ENCODE measurements around the gene TMEM161B. TPM values are rescaled to one million over a fixed set of nuclear protein-coding genes. Genes with fewer than 3 reads are reported as not detected.
"Not testable (repeated sequence)": the region's sequence is repeated elsewhere in the genome, so short reads cannot be mapped to it uniquely, and the experiment has no call there.

TMEM161B gene
- total and polyA plus RNA-seq, 7 donors: 4.8 to 22.1 (median 15.0) TPM

GRCh38 chr5:88195636-88196035, 73.0 kb downstream of the TMEM161B start:
- DNase-seq: no peak
- Histone ChIP-seq H3K9me3 (peaks cover 0 to 3% (median 0%) of the 10 kb centered on the region in 4 donors), H3K36me3 (peaks cover 0 to 40% (median 3%) of the 10 kb centered on the region in 4 donors), H3K4me3 (no peak overlapping the region), H3K27me3 (no peaks in the 10 kb centered on the region), H3K4me1 (no peaks in the 10 kb centered on the region), H3K27ac (no peak overlapping the region)
- TF ChIP-seq CTCF (IDR thresholded peaks at IDR 0.05): no peak
- no peak for TF ChIP-seq POLR2AphosphoS5 (IDR thresholded peaks at IDR 0.05)
- no peak for TF ChIP-seq POLR2A (IDR thresholded peaks at IDR 0.05)
- TF ChIP-seq EP300 (IDR thresholded peaks at IDR 0.05): no peak
- intact Hi-C loops (cut with DNase I): no loop called here

GRCh38 chr5:88193896-88194295, 74.7 kb downstream of the TMEM161B start:
- no peaks in the 10 kb centered on the region for H3K4me1 ChIP-seq
- intact Hi-C loops (cut with DNase I): no loop called here
- H3K9me3 ChIP-seq: peaks cover 0 to 13% (median 5%) of the 10 kb centered on the region in 4 donors
- WGBS, 2 donors: 92 to 97% methylated on average over 3 of the region's 3 CpGs
- H3K27me3 ChIP-seq: no peaks in the 10 kb centered on the region
- no peak overlapping the region for H3K27ac ChIP-seq
- H3K36me3 ChIP-seq: peaks cover 0 to 41% (median 5%) of the 10 kb centered on the region in 4 donors
- no peak for DNase-seq
- TF ChIP-seq EP300 (IDR thresholded peaks at IDR 0.05) (no peak), POLR2AphosphoS5 (IDR thresholded peaks at IDR 0.05) (no peak), POLR2A (IDR thresholded peaks at IDR 0.05) (no peak), CTCF (IDR thresholded peaks at IDR 0.05) (no peak)
- no peak overlapping the region for H3K4me3 ChIP-seq

GRCh38 chr5:88190106-88190834, 78.4 kb downstream of the TMEM161B start:
- no peaks in the 10 kb centered on the region for H3K27me3 ChIP-seq
- H3K9me3 ChIP-seq: peaks cover 0 to 21% (median 11%) of the 10 kb centered on the region in 4 donors
- no peak overlapping the region for H3K27ac ChIP-seq
- no peaks in the 10 kb centered on the region for H3K4me1 ChIP-seq
- DNase-seq: no peak
- TF ChIP-seq POLR2A (IDR thresholded peaks at IDR 0.05) (no peak), CTCF (IDR thresholded peaks at IDR 0.05) (no peak), EP300 (IDR thresholded peaks at IDR 0.05) (no peak), POLR2AphosphoS5 (IDR thresholded peaks at IDR 0.05) (no peak)
- peaks cover 0 to 22% (median 2%) of the 10 kb centered on the region in 4 donors for H3K36me3 ChIP-seq
- no peak overlapping the region for H3K4me3 ChIP-seq
- WGBS, 2 donors: 93 to 94% methylated on average over 9 of the region's 9 CpGs
- intact Hi-C loops (cut with DNase I): no loop called here

- Histone ChIP-seq H3K9me3 (peaks cover 0 to 21% (median 11%) of the 10 kb centered on the region in 4 donors), H3K36me3 (peaks cover 0 to 24% (median 2%) of the 10 kb centered on the region in 4 donors)
- H3K27me3 ChIP-seq; H3K4me1 ChIP-seq; intact Hi-C loops (cut with DNase I); DNase-seq; H3K4me3 ChIP-seq; H3K27ac ChIP-seq: not testable (repeated sequence)
- 97 to 98% methylated on average over 4 of the region's 4 CpGs for WGBS, 2 donors
Observed at GRCh38 chr5:88189484-88189883, 79.2 kb downstream of the TMEM161B start.

GRCh38 chr5:88188458-88189132, 80.0 kb downstream of the TMEM161B start:
- Histone ChIP-seq H3K9me3 (peaks cover 0 to 21% (median 11%) of the 10 kb centered on the region in 4 donors), H3K27me3 (no peaks in the 10 kb centered on the region), H3K4me3 (no peak overlapping the region), H3K4me1 (no peaks in the 10 kb centered on the region), H3K36me3 (peaks cover 0 to 16% (median 2%) of the 10 kb centered on the region in 4 donors), H3K27ac (no peak overlapping the region)
- intact Hi-C loops (cut with DNase I): no loop called here
- no peak for DNase-seq
- WGBS, 2 donors: 93 to 96% methylated on average over 9 of the region's 9 CpGs
- TF ChIP-seq POLR2AphosphoS5 (IDR thresholded peaks at IDR 0.05): no peak
- no peak for TF ChIP-seq POLR2A (IDR thresholded peaks at IDR 0.05)
- TF ChIP-seq EP300 (IDR thresholded peaks at IDR 0.05): no peak
- no peak for TF ChIP-seq CTCF (IDR thresholded peaks at IDR 0.05)
